Ascending aorta (tissue), 2 donors: ENCODE measurements around the gene YPEL4. TPM values are rescaled to one million over a fixed set of nuclear protein-coding genes. Genes with fewer than 3 reads are reported as not detected.
"Not testable (repeated sequence)": the region's sequence is repeated elsewhere in the genome, so short reads cannot be mapped to it uniquely, and the experiment has no call there.

ENCODE experiments used
- DNase-seq, 2 donors: peaks; one replicate each; pipeline ENCODE4 v3.0.0-alpha.2; 2019; ENCODE audit warnings: low spot score in 2 of 2
- H3K27ac ChIP-seq, 2 donors: fragments of 200-600 bp; sonication (generic); one replicate each; pipeline ENCODE4 v1.5.1; 2016 to 2017; ENCODE audit warnings: mild to moderate bottlenecking in 1 of 2
- H3K27me3 ChIP-seq: fragments of 200-600 bp; sonication (generic); one replicate; pipeline ENCODE4 v1.5.1; 2017
- H3K36me3 ChIP-seq, 2 donors: fragments of 200-600 bp; sonication (generic); one replicate each; pipeline ENCODE4 v1.5.1; 2016
- H3K4me1 ChIP-seq, 2 donors: fragments of 200-600 bp; sonication (generic); one replicate each; pipeline ENCODE4 v1.5.1; 2016 to 2017; ENCODE audit warnings: mild to moderate bottlenecking in 1 of 2
- H3K4me3 ChIP-seq, 2 donors: fragments of 200-600 bp; sonication (generic); one replicate each; pipeline ENCODE4 v1.5.1; 2016 to 2017; ENCODE audit warnings: mild to moderate bottlenecking in 1 of 2
- H3K9me3 ChIP-seq, 2 donors: fragments of 200-600 bp; sonication (generic); one replicate each; pipeline ENCODE4 v1.5.1; 2016
- intact Hi-C: fragments of 100-400 bp; cut with DNase I; formaldehyde crosslinking; loops from one replicate; pipeline ENCODE4 v1.15.1; 2023
- total RNA-seq: library from RNA; depleted of rRNA; stranded (reverse); fragments of >200 nt; gene quantifications from one replicate; pipeline ENCODE4 v1.1.0, GENCODE V29; 2016
- TF ChIP-seq, protein P1 (sequence below), 3 experiments: fragments of 200-600 bp in 2 of 3; fragments of 450-650 bp in 1 of 3; sonication (generic) in 2 of 3; IDR thresholded peaks; one replicate each; pipeline ENCODE4 v1.5.1; 2016 to 2019; ENCODE audit warnings: antibody characterized with exemption in 3 of 3, mild to moderate bottlenecking in 1 of 3, moderate library complexity in 1 of 3

The YPEL4 gene
- total RNA-seq, 1 donor from 2014 or later = not detected

DNA sequence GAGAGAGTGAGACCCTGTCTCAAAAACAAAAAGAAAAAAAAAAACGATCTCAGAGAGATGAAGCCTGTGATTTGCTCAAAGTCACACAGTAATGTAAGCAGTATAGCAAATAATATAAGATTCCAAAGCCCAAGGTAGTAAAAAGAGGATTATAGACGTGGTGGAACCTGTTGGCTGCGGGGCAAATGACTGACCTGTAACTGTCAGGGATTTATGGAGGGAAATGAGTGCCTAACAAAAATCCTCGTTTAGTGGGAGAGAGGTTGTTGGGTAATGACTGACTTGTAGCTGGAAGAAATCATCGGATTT is 7.1 kb upstream of the YPEL4 start:
- Histone ChIP-seq H3K4me1 (peaks cover 0 to 6% of the 10 kb centered on the region in 2 donors), H3K9me3 (no peaks in the 10 kb centered on the region), H3K27ac (peak overlapping the region; percentile 87 to 88), H3K36me3 (peaks cover 19 to 26% of the 10 kb centered on the region in 2 donors), H3K4me3 (peak overlapping the region; percentile 55 to 67), H3K27me3 (no peaks in the 10 kb centered on the region)
- peak in 1 of 2 donors; percentile 57 for DNase-seq
- TF ChIP-seq, protein P1, sequence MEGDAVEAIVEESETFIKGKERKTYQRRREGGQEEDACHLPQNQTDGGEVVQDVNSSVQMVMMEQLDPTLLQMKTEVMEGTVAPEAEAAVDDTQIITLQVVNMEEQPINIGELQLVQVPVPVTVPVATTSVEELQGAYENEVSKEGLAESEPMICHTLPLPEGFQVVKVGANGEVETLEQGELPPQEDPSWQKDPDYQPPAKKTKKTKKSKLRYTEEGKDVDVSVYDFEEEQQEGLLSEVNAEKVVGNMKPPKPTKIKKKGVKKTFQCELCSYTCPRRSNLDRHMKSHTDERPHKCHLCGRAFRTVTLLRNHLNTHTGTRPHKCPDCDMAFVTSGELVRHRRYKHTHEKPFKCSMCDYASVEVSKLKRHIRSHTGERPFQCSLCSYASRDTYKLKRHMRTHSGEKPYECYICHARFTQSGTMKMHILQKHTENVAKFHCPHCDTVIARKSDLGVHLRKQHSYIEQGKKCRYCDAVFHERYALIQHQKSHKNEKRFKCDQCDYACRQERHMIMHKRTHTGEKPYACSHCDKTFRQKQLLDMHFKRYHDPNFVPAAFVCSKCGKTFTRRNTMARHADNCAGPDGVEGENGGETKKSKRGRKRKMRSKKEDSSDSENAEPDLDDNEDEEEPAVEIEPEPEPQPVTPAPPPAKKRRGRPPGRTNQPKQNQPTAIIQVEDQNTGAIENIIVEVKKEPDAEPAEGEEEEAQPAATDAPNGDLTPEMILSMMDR (IDR thresholded peaks at IDR 0.05) = no peak
- intact Hi-C loops = loop anchor here (1.0 to 2.0 kb wide), 3 partner anchors 10 to 922 kb away; partner anchors contain the start of genes MED19, TMX2 and ZFP91

DNA sequence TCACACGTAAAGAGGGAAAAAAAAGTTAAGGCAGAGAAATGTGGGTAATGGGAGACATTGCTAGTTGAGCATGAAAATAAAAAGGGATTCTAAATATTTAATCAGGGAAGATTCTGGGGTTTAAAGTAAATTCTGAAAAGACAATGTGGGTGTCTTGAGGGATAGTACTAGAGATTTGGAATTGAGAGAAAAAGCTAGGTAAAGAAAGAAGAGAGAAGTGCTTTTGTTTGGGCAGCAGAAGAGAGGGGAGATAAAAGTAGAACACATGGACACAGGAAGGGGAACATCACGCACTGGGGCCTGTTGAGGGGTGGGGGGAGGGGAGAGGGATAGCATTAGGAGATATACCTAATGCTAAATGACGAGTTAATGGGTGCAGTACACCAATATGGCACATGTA is 3.5 kb upstream of the YPEL4 start:
- intact Hi-C loops = no loop called here
- no peaks in the 10 kb centered on the region for H3K9me3 ChIP-seq
- H3K4me1 ChIP-seq = peaks cover 3 to 16% of the 10 kb centered on the region in 2 donors
- no peak overlapping the region for H3K27ac ChIP-seq
- H3K4me3 ChIP-seq = no peak overlapping the region
- no peaks in the 10 kb centered on the region for H3K36me3 ChIP-seq
- H3K27me3 ChIP-seq = peaks cover 6% of the 10 kb centered on the region
- TF ChIP-seq, protein P1 (IDR thresholded peaks at IDR 0.05) = no peak
- no peak for DNase-seq

DNA sequence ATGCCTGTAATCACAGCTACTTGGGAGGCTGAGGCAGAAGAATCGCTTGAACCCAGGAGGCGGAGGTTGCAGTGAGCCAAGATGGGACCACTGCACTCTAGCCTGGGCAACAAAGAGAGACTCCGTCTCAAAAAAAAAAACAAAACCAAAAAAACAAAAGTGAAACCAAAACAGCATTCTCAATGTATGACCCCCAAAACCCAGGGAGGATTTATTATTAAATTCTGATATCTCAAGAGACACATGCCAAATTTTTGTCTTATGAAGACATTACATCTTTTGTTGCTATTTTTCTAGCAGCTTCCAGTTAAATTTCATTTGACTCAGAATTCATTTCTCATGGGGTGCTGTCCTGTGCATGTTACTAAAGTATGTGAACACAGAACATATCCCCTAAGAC is 3.0 kb upstream of the YPEL4 start:
- Histone ChIP-seq H3K9me3 (no peaks in the 10 kb centered on the region), H3K36me3 (no peaks in the 10 kb centered on the region), H3K27me3 (peaks cover 6% of the 10 kb centered on the region), H3K4me1 (peaks cover 3 to 21% of the 10 kb centered on the region in 2 donors), H3K27ac (no peak overlapping the region), H3K4me3 (no peak overlapping the region)
- TF ChIP-seq, protein P1 (IDR thresholded peaks at IDR 0.05) = no peak
- DNase-seq = no peak
- intact Hi-C loops = no loop called here

DNA sequence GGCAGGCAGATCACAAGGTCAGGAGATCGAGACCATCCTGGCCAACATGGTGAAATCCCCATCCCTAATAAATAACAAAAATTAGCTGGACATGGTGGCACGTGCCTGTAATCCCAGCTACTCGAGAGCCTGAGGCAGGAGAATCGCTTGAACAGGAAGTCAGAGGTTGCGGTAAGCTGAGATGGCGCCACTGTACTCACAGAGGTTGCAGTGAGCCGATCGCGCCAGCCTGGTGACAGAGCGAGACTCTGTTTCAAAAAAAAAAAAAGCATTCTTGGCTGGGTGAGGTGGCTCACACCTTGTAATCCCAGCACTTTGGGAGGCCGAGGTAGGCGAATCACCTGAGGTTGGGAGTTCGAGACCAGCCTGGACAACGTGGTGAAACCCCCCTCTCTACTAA is 2.5 kb upstream of the YPEL4 start:
- H3K27ac ChIP-seq, DNase-seq, H3K4me3 ChIP-seq, H3K36me3 ChIP-seq, H3K27me3 ChIP-seq, H3K9me3 ChIP-seq, intact Hi-C loops: not testable (repeated sequence)
- H3K4me1 ChIP-seq = peaks cover 3 to 22% of the 10 kb centered on the region in 2 donors

DNA sequence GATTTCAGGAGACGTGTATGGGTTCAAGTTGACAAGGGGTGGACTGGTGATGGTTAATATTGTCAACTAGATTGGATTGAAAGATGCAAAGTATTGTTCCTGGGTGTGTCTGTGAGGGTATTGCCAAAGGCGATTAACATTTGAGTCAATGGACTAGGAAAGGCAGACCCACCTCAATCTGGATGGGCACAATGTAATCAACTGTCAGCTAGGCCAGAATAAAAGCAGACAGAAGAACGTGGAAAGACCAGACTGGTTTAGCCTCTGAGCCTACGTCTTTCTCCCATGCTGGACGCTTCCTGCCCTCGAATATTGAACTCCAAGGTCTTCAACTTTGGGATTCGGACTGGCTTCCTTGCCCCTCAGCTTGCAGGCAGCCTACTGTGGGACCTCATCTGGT is 1.7 kb upstream of the YPEL4 start:
- H3K9me3 ChIP-seq = no peaks in the 10 kb centered on the region
- peaks cover 3 to 26% of the 10 kb centered on the region in 2 donors for H3K4me1 ChIP-seq
- no peaks in the 10 kb centered on the region for H3K36me3 ChIP-seq
- TF ChIP-seq, protein P1 (IDR thresholded peaks at IDR 0.05) = no peak
- no peak overlapping the region for H3K4me3 ChIP-seq
- H3K27ac ChIP-seq = no peak overlapping the region
- no peak for DNase-seq
- H3K27me3 ChIP-seq = peaks cover 6% of the 10 kb centered on the region
- intact Hi-C loops = no loop called here

DNA sequence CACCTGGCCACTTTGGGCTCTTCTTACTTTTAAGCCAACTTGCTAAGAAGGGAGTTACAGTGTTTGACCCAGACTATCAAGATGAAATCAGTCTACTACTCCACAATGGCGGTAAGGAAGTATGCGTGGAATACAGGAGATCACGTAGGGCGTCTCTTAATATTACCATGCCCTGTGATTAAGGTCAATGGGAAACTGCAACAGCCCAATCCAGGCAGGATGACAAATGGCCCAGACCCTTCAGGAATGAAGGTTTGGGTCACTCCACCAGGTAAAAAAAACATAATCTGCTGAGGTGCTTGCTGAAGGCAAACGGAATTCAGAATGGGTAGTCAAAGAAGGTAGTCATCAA is 1.0 kb upstream of the YPEL4 start:
- Histone ChIP-seq H3K36me3 (no peaks in the 10 kb centered on the region), H3K4me3 (no peak overlapping the region), H3K27me3 (peaks cover 6% of the 10 kb centered on the region), H3K9me3 (no peaks in the 10 kb centered on the region), H3K27ac (no peak overlapping the region), H3K4me1 (peaks cover 3 to 29% of the 10 kb centered on the region in 2 donors)
- DNase-seq = no peak
- TF ChIP-seq, protein P1 (IDR thresholded peaks at IDR 0.05) = no peak
- intact Hi-C loops = no loop called here
